MM.1S (cell line): ENCODE data around the gene IMMP2L.
A peak's percentile ranks its signal among the peaks of the same experiment; 100 is the strongest.

Experiments
- DNase-seq: peaks from one replicate; pipeline ENCODE4 v3.0.0-alpha.2; 2015
- H2AFZ ChIP-seq: fragments of 300-600 bp; sonication (generic); 2 replicates; pipeline ENCODE4 v1.6.0; 2016; ENCODE audit warnings: antibody characterized with exemption, low read length
- H3F3A ChIP-seq: fragments of 300-600 bp; sonication (generic); 2 replicates; pipeline ENCODE4 v1.6.1; 2016; ENCODE audit warnings: mild to moderate bottlenecking, antibody characterized with exemption, low read length, moderate library complexity, mixed read lengths; ENCODE audit not compliant: insufficient read depth
- H3K27ac ChIP-seq: fragments of 300-600 bp; sonication (generic); 2 replicates; pipeline ENCODE4 v1.5.1; 2016; ENCODE audit warnings: mild to moderate bottlenecking, low read length
- H3K27me3 ChIP-seq: fragments of 300-600 bp; sonication (generic); replicated peaks from 2 replicates; pipeline ENCODE4 v1.6.0; 2016; ENCODE audit warnings: low read length; ENCODE audit not compliant: insufficient read depth
- H3K36me3 ChIP-seq: fragments of 300-600 bp; sonication (generic); replicated peaks from 2 replicates; pipeline ENCODE4 v1.6.1; 2016; ENCODE audit warnings: mild to moderate bottlenecking, low read length, mixed read lengths; ENCODE audit not compliant: insufficient read depth
- H3K4me1 ChIP-seq: fragments of 300-600 bp; sonication (generic); 2 replicates; pipeline ENCODE4 v1.6.1; 2016; ENCODE audit warnings: low read length, mixed read lengths
- H3K4me2 ChIP-seq: fragments of 300-600 bp; sonication (generic); 2 replicates; pipeline ENCODE4 v1.6.0; 2016; ENCODE audit warnings: low read depth, low read length
- H3K4me3 ChIP-seq: fragments of 300-600 bp; sonication (generic); 2 replicates; pipeline ENCODE4 v1.5.1; 2016; ENCODE audit warnings: low read length, mixed read lengths
- H3K79me2 ChIP-seq: fragments of 300-600 bp; sonication (generic); 2 replicates; pipeline ENCODE4 v1.6.1; 2016; ENCODE audit warnings: mixed run types, low read length, mixed read lengths
- H3K9ac ChIP-seq: fragments of 300-600 bp; sonication (generic); 2 replicates; pipeline ENCODE4 v1.6.1; 2016; ENCODE audit warnings: low read length, mixed read lengths
- H3K9me2 ChIP-seq: fragments of 300-600 bp; sonication (generic); replicated peaks from 2 replicates; pipeline ENCODE4 v1.6.1; 2016; ENCODE audit warnings: mild to moderate bottlenecking, low read length, mixed read lengths; ENCODE audit not compliant: insufficient read depth
- H3K9me3 ChIP-seq: fragments of 300-600 bp; sonication (generic); replicated peaks from 2 replicates; pipeline ENCODE4 v1.6.1; 2016; ENCODE audit warnings: mild to moderate bottlenecking, low read length, mixed read lengths; ENCODE audit not compliant: insufficient read depth
- H4K20me1 ChIP-seq: fragments of 300-600 bp; sonication (generic); 2 replicates; pipeline ENCODE4 v1.6.1; 2016; ENCODE audit warnings: mild to moderate bottlenecking, low read length, moderate library complexity, mixed read lengths; ENCODE audit not compliant: insufficient read depth
- EZH2 ChIP-seq: fragments of 300-600 bp; sonication (generic); optimal IDR thresholded peaks from 2 replicates; pipeline ENCODE3; 2017; ENCODE audit warnings: low read depth, mild to moderate bottlenecking, antibody characterized with exemption, low read length, mixed read lengths
- EZH2phosphoT487 ChIP-seq: fragments of 300-600 bp; sonication (generic); IDR thresholded peaks from 2 replicates; pipeline ENCODE4 v1.6.1; 2018; ENCODE audit warnings: antibody characterized with exemption, low read length
- TF ChIP-seq, protein P1 (sequence below): fragments of 300-600 bp; sonication (generic); IDR thresholded peaks from 2 replicates; pipeline ENCODE4 v1.5.1; 2016; ENCODE audit warnings: antibody characterized with exemption, low read length, mixed read lengths

Gene IMMP2L

DNA sequence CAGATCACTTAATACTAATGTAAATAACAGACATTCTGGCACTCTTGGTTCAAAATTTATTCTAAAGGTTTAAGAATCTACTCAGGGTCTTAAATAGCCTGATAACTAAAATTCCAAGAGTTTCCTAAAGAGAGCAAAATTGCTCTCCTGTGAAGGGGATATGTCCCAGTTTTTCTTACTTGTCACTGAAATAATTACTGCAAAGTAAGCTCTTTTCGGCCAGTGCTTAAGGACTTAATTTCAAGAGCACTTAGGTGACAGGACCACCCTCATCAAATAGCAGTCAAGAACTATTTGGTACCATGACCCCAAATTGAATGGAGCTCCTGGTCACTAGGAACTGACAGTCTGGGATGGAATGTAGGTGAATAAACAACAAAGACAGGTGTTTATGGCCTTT, 1.8 kb upstream of the IMMP2L start:
- Histone ChIP-seq H3K4me3 (no peak overlapping the region), H3K36me3 (no peaks in the 10 kb centered on the region), H3K4me2 (no peak overlapping the region), H3K27ac (no peak overlapping the region), H2AFZ (no peak overlapping the region), H4K20me1 (no peaks in the 10 kb centered on the region), H3K9me3 (no peaks in the 10 kb centered on the region), H3K79me2 (no peaks in the 10 kb centered on the region), H3K9ac (no peak overlapping the region), H3F3A (peaks cover 9% of the 10 kb centered on the region), H3K9me2 (no peaks in the 10 kb centered on the region), H3K27me3 (peaks cover 15% of the 10 kb centered on the region; the same call in 1 of the 2 replicates), H3K4me1 (peaks cover 19% of the 10 kb centered on the region)
- TF ChIP-seq, protein P1, sequence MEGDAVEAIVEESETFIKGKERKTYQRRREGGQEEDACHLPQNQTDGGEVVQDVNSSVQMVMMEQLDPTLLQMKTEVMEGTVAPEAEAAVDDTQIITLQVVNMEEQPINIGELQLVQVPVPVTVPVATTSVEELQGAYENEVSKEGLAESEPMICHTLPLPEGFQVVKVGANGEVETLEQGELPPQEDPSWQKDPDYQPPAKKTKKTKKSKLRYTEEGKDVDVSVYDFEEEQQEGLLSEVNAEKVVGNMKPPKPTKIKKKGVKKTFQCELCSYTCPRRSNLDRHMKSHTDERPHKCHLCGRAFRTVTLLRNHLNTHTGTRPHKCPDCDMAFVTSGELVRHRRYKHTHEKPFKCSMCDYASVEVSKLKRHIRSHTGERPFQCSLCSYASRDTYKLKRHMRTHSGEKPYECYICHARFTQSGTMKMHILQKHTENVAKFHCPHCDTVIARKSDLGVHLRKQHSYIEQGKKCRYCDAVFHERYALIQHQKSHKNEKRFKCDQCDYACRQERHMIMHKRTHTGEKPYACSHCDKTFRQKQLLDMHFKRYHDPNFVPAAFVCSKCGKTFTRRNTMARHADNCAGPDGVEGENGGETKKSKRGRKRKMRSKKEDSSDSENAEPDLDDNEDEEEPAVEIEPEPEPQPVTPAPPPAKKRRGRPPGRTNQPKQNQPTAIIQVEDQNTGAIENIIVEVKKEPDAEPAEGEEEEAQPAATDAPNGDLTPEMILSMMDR: no peak
- no peak for TF ChIP-seq EZH2
- no peak for TF ChIP-seq EZH2phosphoT487
- DNase-seq: no peak

- H4K20me1 ChIP-seq: no peaks in the 10 kb centered on the region
- H3K79me2 ChIP-seq: no peaks in the 10 kb centered on the region
- peak overlapping the region; percentile 86 for H3K4me2 ChIP-seq
- no peak for DNase-seq
- peaks cover 31% of the 10 kb centered on the region for H3K4me1 ChIP-seq
- H2AFZ ChIP-seq: peak overlapping the region; percentile 78
- no peak overlapping the region for H3K27ac ChIP-seq
- H3K4me3 ChIP-seq: peak overlapping the region; percentile 71
- no peak for TF ChIP-seq EZH2phosphoT487
- no peak for TF ChIP-seq EZH2
- TF ChIP-seq, protein P1: no peak
- H3K9ac ChIP-seq: peak overlapping the region; percentile 61
- H3K27me3 ChIP-seq: peaks cover 15% of the 10 kb centered on the region; the same call in 1 of the 2 replicates
- H3K9me3 ChIP-seq: no peaks in the 10 kb centered on the region
- no peaks in the 10 kb centered on the region for H3K36me3 ChIP-seq
- H3F3A ChIP-seq: peaks cover 18% of the 10 kb centered on the region
- no peaks in the 10 kb centered on the region for H3K9me2 ChIP-seq
Observed at GRCh38 chr7:111561654-111561903, 713 bp downstream of the IMMP2L start.

DNA sequence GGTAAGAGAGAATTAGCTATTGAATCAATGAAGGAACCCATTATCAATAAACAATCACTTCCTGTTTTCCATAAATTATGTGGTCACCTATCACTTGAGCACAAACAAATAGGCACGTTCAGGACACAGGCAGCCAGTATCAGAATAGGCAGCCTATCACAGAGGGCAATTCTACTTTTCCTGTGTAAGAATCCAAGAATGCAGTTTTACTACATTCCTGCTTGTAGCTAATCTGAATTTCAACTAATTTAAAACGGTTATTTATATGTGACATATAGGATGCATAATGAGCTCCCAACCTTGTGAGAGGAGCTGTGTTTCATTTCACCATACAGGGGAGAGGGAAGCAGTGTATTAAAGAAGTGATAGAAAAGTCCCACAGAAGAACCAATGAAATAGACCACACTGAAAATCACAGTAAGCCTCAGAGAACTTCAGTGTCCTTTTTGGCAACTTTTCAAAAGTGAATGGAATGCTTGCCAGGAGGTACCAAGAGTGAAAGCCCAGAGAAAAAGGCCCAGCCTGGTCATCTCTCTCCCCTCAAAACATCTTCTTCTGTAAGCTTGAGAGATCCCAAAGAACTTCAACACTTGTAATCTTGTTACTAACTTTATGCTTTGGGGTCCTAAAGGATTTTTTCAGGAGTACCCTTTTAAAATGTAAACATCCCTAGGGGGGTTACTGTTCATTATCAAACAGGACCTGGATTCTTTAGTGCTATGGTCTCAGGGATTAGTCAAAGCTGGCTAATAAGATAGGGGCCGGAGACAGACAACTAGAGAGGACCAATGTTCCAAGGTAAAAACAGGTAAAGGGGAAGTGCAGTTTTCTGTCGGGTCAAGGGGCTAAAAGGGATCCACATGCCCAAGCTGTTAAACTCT, 1.3 kb downstream of the IMMP2L start:
- peak overlapping the region; percentile 71; the same call in 1 of the 2 replicates for H3K4me3 ChIP-seq
- no peak for DNase-seq
- H3K9me3 ChIP-seq: no peaks in the 10 kb centered on the region
- peak overlapping the region; percentile 86 for H3K4me2 ChIP-seq
- peak overlapping the region; percentile 61; the same call in 1 of the 2 replicates for H3K9ac ChIP-seq
- H3F3A ChIP-seq: peaks cover 18% of the 10 kb centered on the region
- peaks cover 15% of the 10 kb centered on the region; the same call in 1 of the 2 replicates for H3K27me3 ChIP-seq
- peaks cover 31% of the 10 kb centered on the region for H3K4me1 ChIP-seq
- no peaks in the 10 kb centered on the region for H3K9me2 ChIP-seq
- peak overlapping the region; percentile 78 for H2AFZ ChIP-seq
- H3K79me2 ChIP-seq: no peaks in the 10 kb centered on the region
- no peaks in the 10 kb centered on the region for H3K36me3 ChIP-seq
- H3K27ac ChIP-seq: no peak overlapping the region
- no peak for TF ChIP-seq EZH2
- TF ChIP-seq, protein P1: no peak
- TF ChIP-seq EZH2phosphoT487: no peak
- no peaks in the 10 kb centered on the region for H4K20me1 ChIP-seq
